Naive thymus-derived CD4-positive, alpha-beta T cell (primary cell): ENCODE data around the gene PTPRC. TPM values are rescaled to one million over a fixed set of nuclear protein-coding genes. Genes with fewer than 3 reads are reported as not detected.

Source experiments
- ATAC-seq: fragments of 150-1000 bp; cut with Tn5 transposase; 2 replicates; pipeline ENCODE4 v1.10.0; 2021; ENCODE audit warnings: mild to moderate bottlenecking, moderate library complexity
- CTCF ChIA-PET: fragments of 350-600 bp; sonication (Branson Sonifier 250); formaldehyde crosslinking; loops from one replicate; lab custom pipeline; 2021; ENCODE audit warnings: antibody characterized with exemption; lab: Charles Lee
- POLR2A ChIA-PET: fragments of 350-600 bp; sonication (Branson Sonifier 250); formaldehyde crosslinking; loops from one replicate; lab custom pipeline; 2021; ENCODE audit warnings: antibody characterized with exemption, inconsistent platforms; lab: Charles Lee
- DNase-seq, 9 donors: peaks; one replicate each; pipeline versions ENCODE4 v3.0.0 to v3.0.0-alpha.2; 2020 to 2022; ENCODE audit warnings: mixed read lengths in 1 of 9
- H3K27ac ChIP-seq: one replicate; pipeline ENCODE4 v1.7.0; 2013; ENCODE audit warnings: mild to moderate bottlenecking, low read depth, low read length, moderate library complexity
- H3K27me3 ChIP-seq, 2 donors: one replicate each; pipeline ENCODE4 v1.7.0; 2013; ENCODE audit warnings: low read length in 2 of 2, mild to moderate bottlenecking in 2 of 2, moderate library complexity in 2 of 2; ENCODE audit not compliant: control insufficient read depth in 2 of 2, insufficient read depth in 2 of 2
- H3K36me3 ChIP-seq, 3 experiments: 1 replicate in 2 of 3; 2 replicates in 1 of 3; pipeline ENCODE4 v1.7.0; 2013; ENCODE audit warnings: low read length in 3 of 3, mild to moderate bottlenecking in 3 of 3, moderate library complexity in 1 of 3; ENCODE audit not compliant: insufficient read depth in 3 of 3, control insufficient read depth in 2 of 3
- H3K4me1 ChIP-seq, 2 donors: one replicate each; pipeline ENCODE4 v1.7.0; 2013; ENCODE audit warnings: low read length in 2 of 2, mild to moderate bottlenecking in 2 of 2, moderate library complexity in 1 of 2; ENCODE audit not compliant: control insufficient read depth in 2 of 2, insufficient read depth in 2 of 2
- H3K4me3 ChIP-seq: 2 replicates; pipeline ENCODE4 v1.7.0; 2013; ENCODE audit warnings: mild to moderate bottlenecking, low read length
- H3K9me3 ChIP-seq, 3 experiments: 1 replicate in 2 of 3; 2 replicates in 1 of 3; pipeline ENCODE4 v1.7.0; 2013; ENCODE audit warnings: low read length in 3 of 3; ENCODE audit not compliant: control insufficient read depth in 2 of 3
- H3K27ac Mint-ChIP-seq, 9 donors: one replicate each; pipeline ENCODE4 v1.8.0; 2020 to 2022; ENCODE audit warnings: mixed read lengths in 9 of 9, mild to moderate bottlenecking in 8 of 9, moderate library complexity in 5 of 9, inconsistent platforms in 2 of 9
- H3K27me3 Mint-ChIP-seq, 5 donors: one replicate each; pipeline ENCODE4 v1.8.0; 2021 to 2022; ENCODE audit warnings: mixed read lengths in 5 of 5, mild to moderate bottlenecking in 1 of 5
- H3K36me3 Mint-ChIP-seq, 5 donors: one replicate each; pipeline ENCODE4 v1.8.0; 2020 to 2022; ENCODE audit warnings: mixed read lengths in 5 of 5, mild to moderate bottlenecking in 3 of 5, inconsistent platforms in 1 of 5
- H3K4me1 Mint-ChIP-seq, 7 donors: one replicate each; pipeline ENCODE4 v1.8.0; 2020 to 2022; ENCODE audit warnings: mixed read lengths in 7 of 7, mild to moderate bottlenecking in 3 of 7, inconsistent platforms in 1 of 7
- H3K4me3 Mint-ChIP-seq, 10 donors: one replicate each; pipeline ENCODE4 v1.8.0; 2020 to 2022; ENCODE audit warnings: mild to moderate bottlenecking in 10 of 10, mixed read lengths in 10 of 10, moderate library complexity in 6 of 10, inconsistent platforms in 2 of 10
- H3K9me3 Mint-ChIP-seq, 11 donors: one replicate each; pipeline ENCODE4 v1.8.0; 2020 to 2022; ENCODE audit warnings: mixed read lengths in 11 of 11, mild to moderate bottlenecking in 4 of 11, inconsistent platforms in 1 of 11, moderate library complexity in 1 of 11
- intact Hi-C, 2 donors: fragments of 100-400 bp; cut with micrococcal nuclease; formaldehyde crosslinking; loops; one replicate each; pipeline ENCODE4 v1.15.1; 2023
- polyA plus RNA-seq, 2 donors: library from polyadenylated mRNA; unstranded; fragments of 300-500 nt; fragmentation: Illumina TruSeq; gene quantifications; one replicate each; pipeline ENCODE4 v1.2.3, GENCODE V29; 2021
- total RNA-seq, 6 experiments: library from RNA in 5 of 6; stranded (reverse) in 5 of 6; gene quantifications; 1 replicate in 5 of 6; 2 replicates in 1 of 6; pipeline ENCODE4 v1.2.3 and lab custom pipeline; 2021 to 2026

PTPRC gene
- total and polyA plus RNA-seq, 7 experiments from 2014 or later, result 739 to 1,286 (median 1,064) TPM

DNA sequence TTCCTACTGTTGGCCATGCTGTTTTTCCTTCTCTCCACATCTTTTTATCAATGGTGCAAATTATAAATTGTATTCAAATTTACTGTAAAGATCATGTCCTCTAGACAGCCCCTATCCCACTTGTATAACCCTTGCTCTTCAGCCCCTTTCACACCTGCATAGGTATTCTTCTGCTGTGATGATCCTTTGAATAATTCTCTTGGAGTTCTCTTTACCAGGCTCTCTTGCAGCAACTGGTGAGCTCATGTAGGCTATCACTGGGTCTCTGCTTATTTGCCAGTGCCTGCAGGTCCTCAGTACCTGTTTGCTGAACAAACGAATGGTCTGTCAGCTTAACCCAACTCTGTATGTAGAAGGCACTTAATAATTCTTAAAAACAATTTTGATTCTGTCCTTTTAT is 8.2 kb downstream of the PTPRC start:
- DNase-seq (no peak), ATAC-seq (no peak)
- Mint-ChIP-seq H3K4me1 (peaks cover 46 to 76% (median 65%) of the 10 kb centered on the region in 7 donors), H3K9me3 (peaks cover 0 to 2% (median 0%) of the 10 kb centered on the region in 11 donors), H3K4me3 (peak overlapping the region; percentile 77 to 100 (median 92)), H3K36me3 (peaks cover 37 to 59% (median 56%) of the 10 kb centered on the region in 5 donors), H3K27me3 (no peaks in the 10 kb centered on the region), H3K27ac (peak overlapping the region; percentile 69 to 98 (median 89))
- peaks cover 6 to 20% (median 6%) of the 10 kb centered on the region in 3 experiments for H3K36me3 ChIP-seq
- intact Hi-C loops, result loop anchor here in 1 of 2 donors (5.0 kb wide), 1 partner anchor 35 kb away; no protein-coding TSS in a partner anchor
- POLR2A ChIA-PET, result interaction anchor here (0.6 to 2.8 kb wide), 8 partner anchors 10 to 124 kb away, joined by 3 to 9 read pairs (median 4); no protein-coding TSS in a partner anchor
- CTCF ChIA-PET, result interaction anchor here (1.1 kb wide), 1 partner anchor 35 kb away, joined by 3 read pairs; no protein-coding TSS in a partner anchor
- H3K27ac ChIP-seq, result peak overlapping the region; percentile 94
- peak overlapping the region; percentile 50 for H3K4me3 ChIP-seq
- H3K9me3 ChIP-seq, result no peaks in the 10 kb centered on the region
- H3K4me1 ChIP-seq, result peaks cover 31 to 32% of the 10 kb centered on the region in 2 donors
- H3K27me3 ChIP-seq, result no peaks in the 10 kb centered on the region

GRCh38 chr1:198648592-198648991 is 9.8 kb downstream of the PTPRC start:
- H3K9me3 ChIP-seq, result no peaks in the 10 kb centered on the region
- ChIA-PET CTCF (interaction anchor here (0.6 to 4.0 kb wide), 4 partner anchors 10 to 126 kb away, joined by 3 to 27 read pairs (median 4); no protein-coding TSS in a partner anchor), POLR2A (interaction anchor here (0.6 to 5.2 kb wide), 15 partner anchors 8 to 128 kb away, joined by 3 to 53 read pairs (median 7); partner anchors contain the start of gene PTPRC)
- H3K36me3 Mint-ChIP-seq, result peaks cover 22 to 51% (median 45%) of the 10 kb centered on the region in 5 donors
- intact Hi-C loops, result loop anchor here in 1 of 2 donors (1.0 to 5.0 kb wide), 2 partner anchors 8 to 36 kb away; no protein-coding TSS in a partner anchor
- H3K27ac ChIP-seq, result peak overlapping the region; percentile 94
- peak overlapping the region; percentile 54 for H3K4me3 ChIP-seq
- DNase-seq (no peak), ATAC-seq (no peak)
- peak overlapping the region in 9 of 10 donors; percentile 67 to 96 (median 86) for H3K4me3 Mint-ChIP-seq
- no peaks in the 10 kb centered on the region for H3K27me3 Mint-ChIP-seq
- H3K4me1 ChIP-seq, result peaks cover 41 to 42% of the 10 kb centered on the region in 2 donors
- H3K36me3 ChIP-seq, result peaks cover 6 to 17% (median 6%) of the 10 kb centered on the region in 3 experiments
- H3K27ac Mint-ChIP-seq, result peak overlapping the region; percentile 29 to 98 (median 95)
- H3K4me1 Mint-ChIP-seq, result peaks cover 40 to 82% (median 71%) of the 10 kb centered on the region in 7 donors
- H3K9me3 Mint-ChIP-seq, result peaks cover 0 to 2% (median 0%) of the 10 kb centered on the region in 11 donors
- H3K27me3 ChIP-seq, result no peaks in the 10 kb centered on the region

DNA sequence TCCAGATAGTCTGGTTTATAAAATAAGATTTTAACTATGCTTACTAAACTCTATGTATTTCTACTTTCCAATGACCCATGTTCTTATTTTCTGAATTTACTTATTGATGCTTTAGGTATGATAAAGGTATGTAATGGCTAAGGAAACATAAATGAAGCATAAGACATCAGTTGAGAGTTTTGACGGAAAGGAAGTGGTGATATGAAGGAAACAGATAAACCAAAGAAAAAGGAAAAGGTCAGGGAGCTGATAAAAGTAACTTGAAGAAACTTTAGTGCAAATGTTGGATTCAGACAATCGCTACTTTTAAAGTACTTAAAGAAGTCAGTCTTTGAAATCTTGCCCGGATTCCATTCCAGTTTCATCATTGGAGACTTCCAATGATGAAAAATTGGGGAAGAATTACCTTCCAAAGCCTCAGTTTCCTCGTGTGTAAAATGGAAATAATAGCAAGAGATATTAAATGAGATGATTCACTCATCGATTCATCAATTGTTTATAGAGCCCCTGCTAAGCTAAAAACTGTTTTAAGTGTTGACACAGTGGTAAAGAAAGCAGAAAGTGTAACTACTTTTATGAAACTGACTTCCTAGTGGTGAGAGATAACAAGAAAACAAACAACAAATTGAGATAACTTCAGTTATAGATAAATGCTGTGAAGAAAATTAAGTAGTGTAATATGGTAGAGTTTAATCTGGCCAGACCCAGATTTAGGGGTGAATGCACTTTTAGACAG is 10.6 kb downstream of the PTPRC start:
- H3K27ac ChIP-seq, result peak overlapping the region; percentile 94
- CTCF ChIA-PET, result interaction anchor here (0.6 to 4.0 kb wide), 7 partner anchors 28 to 1973 kb away, joined by 3 to 27 read pairs (median 4); no protein-coding TSS in a partner anchor
- H3K4me1 ChIP-seq, result peaks cover 49 to 50% of the 10 kb centered on the region in 2 donors
- DNase-seq (no peak), ATAC-seq (peak; percentile 24)
- peaks cover 20 to 47% (median 42%) of the 10 kb centered on the region in 5 donors for H3K36me3 Mint-ChIP-seq
- H3K9me3 Mint-ChIP-seq, result peaks cover 0 to 2% (median 0%) of the 10 kb centered on the region in 11 donors
- no peaks in the 10 kb centered on the region for H3K9me3 ChIP-seq
- no peaks in the 10 kb centered on the region for H3K27me3 Mint-ChIP-seq
- peak overlapping the region; percentile 54 for H3K4me3 ChIP-seq
- peak overlapping the region; percentile 77 to 96 (median 84) for H3K4me3 Mint-ChIP-seq
- H3K27me3 ChIP-seq, result no peaks in the 10 kb centered on the region
- peaks cover 6 to 11% (median 6%) of the 10 kb centered on the region in 3 experiments for H3K36me3 ChIP-seq
- POLR2A ChIA-PET, result interaction anchor here (0.9 to 5.2 kb wide), 20 partner anchors 7 to 129 kb away, joined by 3 to 54 read pairs (median 9); partner anchors contain the start of gene PTPRC
- peak overlapping the region; percentile 81 to 98 (median 95) for H3K27ac Mint-ChIP-seq
- intact Hi-C loops, result loop anchor here (1.0 to 5.0 kb wide), 2 partner anchors 8 to 37 kb away; no protein-coding TSS in a partner anchor
- H3K4me1 Mint-ChIP-seq, result peaks cover 38 to 82% (median 71%) of the 10 kb centered on the region in 7 donors

- no peaks in the 10 kb centered on the region for H3K9me3 ChIP-seq
- peak; percentile 34 for ATAC-seq
- peak in 1 of 9 donors; percentile 30 for DNase-seq
- CTCF ChIA-PET, result interaction anchor here (0.6 to 4.0 kb wide), 9 partner anchors 11 to 1972 kb away, joined by 3 to 27 read pairs (median 4); partner anchors contain the start of gene PTPRC
- intact Hi-C loops, result loop anchor here (1.0 to 5.0 kb wide), 4 partner anchors 7 to 38 kb away; no protein-coding TSS in a partner anchor
- peak overlapping the region; percentile 54 for H3K4me3 ChIP-seq
- peaks cover 6 to 11% (median 6%) of the 10 kb centered on the region in 3 experiments for H3K36me3 ChIP-seq
- H3K4me3 Mint-ChIP-seq, result peak overlapping the region; percentile 77 to 96 (median 84)
- peak overlapping the region; percentile 94 for H3K27ac ChIP-seq
- peaks cover 20 to 47% (median 41%) of the 10 kb centered on the region in 5 donors for H3K36me3 Mint-ChIP-seq
- no peaks in the 10 kb centered on the region for H3K27me3 ChIP-seq
- peaks cover 0 to 2% (median 0%) of the 10 kb centered on the region in 11 donors for H3K9me3 Mint-ChIP-seq
- H3K4me1 ChIP-seq, result peaks cover 52 to 54% of the 10 kb centered on the region in 2 donors
- POLR2A ChIA-PET, result interaction anchor here (0.8 to 5.2 kb wide), 23 partner anchors 8 to 130 kb away, joined by 3 to 54 read pairs (median 8); partner anchors contain the start of gene PTPRC
- H3K4me1 Mint-ChIP-seq, result peaks cover 38 to 85% (median 71%) of the 10 kb centered on the region in 7 donors
- H3K27me3 Mint-ChIP-seq, result no peaks in the 10 kb centered on the region
- H3K27ac Mint-ChIP-seq, result peak overlapping the region; percentile 81 to 98 (median 95)
Observed at GRCh38 chr1:198649968-198650338, 11.1 kb downstream of the PTPRC start.

- ChIA-PET POLR2A (interaction anchor here (0.6 to 5.2 kb wide), 22 partner anchors 8 to 130 kb away, joined by 3 to 54 read pairs (median 8); partner anchors contain the start of gene PTPRC), CTCF (interaction anchor here (0.6 to 4.0 kb wide), 14 partner anchors 12 to 1972 kb away, joined by 3 to 27 read pairs (median 3); partner anchors contain the start of gene PTPRC)
- H3K36me3 ChIP-seq, result peaks cover 7 to 12% (median 7%) of the 10 kb centered on the region in 3 experiments
- DNase-seq (no peak), ATAC-seq (no peak)
- peak overlapping the region; percentile 54 for H3K4me3 ChIP-seq
- peaks cover 0 to 2% (median 0%) of the 10 kb centered on the region in 11 donors for H3K9me3 Mint-ChIP-seq
- H3K4me1 ChIP-seq, result peaks cover 54 to 56% of the 10 kb centered on the region in 2 donors
- intact Hi-C loops, result loop anchor here (1.0 kb wide), 2 partner anchors 8 to 9 kb away; no protein-coding TSS in a partner anchor
- H3K4me1 Mint-ChIP-seq, result peaks cover 41 to 90% (median 72%) of the 10 kb centered on the region in 7 donors
- peak overlapping the region; percentile 81 to 98 (median 95) for H3K27ac Mint-ChIP-seq
- peak overlapping the region; percentile 94 for H3K27ac ChIP-seq
- no peaks in the 10 kb centered on the region for H3K9me3 ChIP-seq
- peaks cover 20 to 48% (median 39%) of the 10 kb centered on the region in 5 donors for H3K36me3 Mint-ChIP-seq
- H3K4me3 Mint-ChIP-seq, result peak overlapping the region; percentile 77 to 96 (median 84)
- no peaks in the 10 kb centered on the region for H3K27me3 Mint-ChIP-seq
- no peaks in the 10 kb centered on the region for H3K27me3 ChIP-seq
Observed at GRCh38 chr1:198650506-198650905, 11.7 kb downstream of the PTPRC start.
